ENCODE data around the gene SLC22A3. TPM values are rescaled to one million over a fixed set of nuclear protein-coding genes. Genes with fewer than 3 reads are reported as not detected.
"Not testable (repeated sequence)": the region's sequence is repeated elsewhere in the genome, so short reads cannot be mapped to it uniquely, and the experiment has no call there.

The SLC22A3 gene
- total RNA-seq, 2 donors from 2014 or later = 91.5 to 144 TPM

- Histone ChIP-seq H3K27ac (no peak overlapping the region), H3K36me3 (no peaks in the 10 kb centered on the region), H3K9me3 (no peaks in the 10 kb centered on the region), H3K4me1 (ENCODE audit: control insufficient read depth in 1 of 2, low read depth in 2 of 2) (no peaks in the 10 kb centered on the region), H3K27me3 (replicated peaks; ENCODE audit: insufficient read depth) (no peaks in the 10 kb centered on the region), H3K4me3 (no peak overlapping the region)
- no peak for DNase-seq (ENCODE audit: low spot score)
- ATAC-seq (ENCODE audit: insufficient number of reproducible peaks, low FRiP score, low read depth) = no peak
- TF ChIP-seq CTCF (IDR thresholded peaks at IDR 0.05) = no peak
Measured at GRCh38 chr6:160462551-160463109, 114.5 kb downstream of the SLC22A3 start.

GRCh38 chr6:160464744-160465143, 116.6 kb downstream of the SLC22A3 start:
- no peak for TF ChIP-seq CTCF (IDR thresholded peaks at IDR 0.05)
- Histone ChIP-seq H3K4me3 (no peak overlapping the region), H3K27ac (no peak overlapping the region), H3K4me1 (ENCODE audit: control insufficient read depth in 1 of 2, low read depth in 2 of 2) (no peaks in the 10 kb centered on the region), H3K36me3 (no peaks in the 10 kb centered on the region), H3K9me3 (no peaks in the 10 kb centered on the region), H3K27me3 (replicated peaks; ENCODE audit: insufficient read depth) (no peaks in the 10 kb centered on the region)
- no peak for DNase-seq (ENCODE audit: low spot score)
- no peak for ATAC-seq (ENCODE audit: insufficient number of reproducible peaks, low FRiP score, low read depth)

- not testable (repeated sequence) for H3K4me3 ChIP-seq; H3K27me3 ChIP-seq (replicated peaks; ENCODE audit: insufficient read depth); DNase-seq (ENCODE audit: low spot score); H3K27ac ChIP-seq; H3K9me3 ChIP-seq; H3K36me3 ChIP-seq; ATAC-seq (ENCODE audit: insufficient number of reproducible peaks, low FRiP score, low read depth); H3K4me1 ChIP-seq (ENCODE audit: control insufficient read depth in 1 of 2, low read depth in 2 of 2)
Measured at GRCh38 chr6:160467261-160467871, 119.2 kb downstream of the SLC22A3 start.

- Histone ChIP-seq H3K4me3 (no peak overlapping the region), H3K9me3 (no peaks in the 10 kb centered on the region), H3K27me3 (replicated peaks; ENCODE audit: insufficient read depth) (no peaks in the 10 kb centered on the region), H3K36me3 (no peaks in the 10 kb centered on the region), H3K27ac (no peak overlapping the region), H3K4me1 (ENCODE audit: control insufficient read depth in 1 of 2, low read depth in 2 of 2) (no peaks in the 10 kb centered on the region)
- TF ChIP-seq CTCF (IDR thresholded peaks at IDR 0.05) = no peak
- no peak for DNase-seq (ENCODE audit: low spot score)
- no peak for ATAC-seq (ENCODE audit: insufficient number of reproducible peaks, low FRiP score, low read depth)
Measured at GRCh38 chr6:160469153-160469552, 121.0 kb downstream of the SLC22A3 start.

- H3K27me3 ChIP-seq (replicated peaks; ENCODE audit: insufficient read depth); H3K36me3 ChIP-seq; H3K4me3 ChIP-seq; ATAC-seq (ENCODE audit: insufficient number of reproducible peaks, low FRiP score, low read depth); H3K27ac ChIP-seq; H3K4me1 ChIP-seq (ENCODE audit: control insufficient read depth in 1 of 2, low read depth in 2 of 2); DNase-seq (ENCODE audit: low spot score); H3K9me3 ChIP-seq: not testable (repeated sequence)
Measured at GRCh38 chr6:160476056-160476455, 127.9 kb downstream of the SLC22A3 start.

- not testable (repeated sequence) for H3K27ac ChIP-seq; H3K4me1 ChIP-seq (ENCODE audit: control insufficient read depth in 1 of 2, low read depth in 2 of 2); H3K36me3 ChIP-seq; DNase-seq (ENCODE audit: low spot score); H3K27me3 ChIP-seq (replicated peaks; ENCODE audit: insufficient read depth); H3K9me3 ChIP-seq; H3K4me3 ChIP-seq; ATAC-seq (ENCODE audit: insufficient number of reproducible peaks, low FRiP score, low read depth)
Measured at GRCh38 chr6:160477072-160477471, 128.9 kb downstream of the SLC22A3 start.

GRCh38 chr6:160477901-160478300, 129.7 kb downstream of the SLC22A3 start:
- no peaks in the 10 kb centered on the region for H3K4me1 ChIP-seq (ENCODE audit: control insufficient read depth in 1 of 2, low read depth in 2 of 2)
- no peaks in the 10 kb centered on the region for H3K36me3 ChIP-seq
- no peaks in the 10 kb centered on the region for H3K9me3 ChIP-seq
- no peak overlapping the region for H3K4me3 ChIP-seq
- TF ChIP-seq CTCF (IDR thresholded peaks at IDR 0.05) = no peak
- H3K27ac ChIP-seq = no peak overlapping the region
- no peak for DNase-seq (ENCODE audit: low spot score)
- H3K27me3 ChIP-seq (replicated peaks; ENCODE audit: insufficient read depth) = no peaks in the 10 kb centered on the region
- ATAC-seq (ENCODE audit: insufficient number of reproducible peaks, low FRiP score, low read depth) = no peak

Data from thoracic aorta (tissue), 2 donors.